Stimulated activated CD4-positive, alpha-beta T cell treated with anti-CD3 and anti-CD28 coated beads, Interleukin-12 subunit alpha, Interleukin-12 subunit beta, amount 100 ng/mL, for 24 hours (primary cell): Measurements from ENCODE around the gene USP34.
"Not testable (repeated sequence)": the region's sequence is repeated elsewhere in the genome, so short reads cannot be mapped to it uniquely, and the experiment has no call there.

Source experiments
- DNase-seq, 2 experiments: peaks; one replicate each; pipeline ENCODE4 v3.0.0-alpha.2; 2020; ENCODE audit warnings: low read depth in 2 of 2

USP34 gene

DNA sequence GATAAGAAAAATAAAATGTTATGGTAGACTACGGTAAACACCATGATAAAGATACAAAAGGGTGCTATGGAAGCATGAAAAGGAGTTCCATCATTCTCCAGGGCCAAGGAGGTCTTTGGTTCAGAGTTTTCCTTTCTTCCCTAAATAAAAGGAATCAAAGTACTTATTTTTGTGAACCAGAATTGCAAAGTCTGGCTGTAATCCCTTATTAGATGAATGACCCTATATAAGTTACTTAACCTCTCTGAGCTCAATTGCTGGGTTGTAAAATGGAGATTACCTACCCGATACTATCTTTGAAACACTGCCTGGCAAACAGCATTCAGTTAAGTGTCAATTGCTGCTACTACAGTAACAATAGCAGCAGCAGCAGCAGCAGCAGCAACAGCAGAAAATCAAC is 218.9 kb downstream of the USP34 start:
- no peak for DNase-seq

DNA sequence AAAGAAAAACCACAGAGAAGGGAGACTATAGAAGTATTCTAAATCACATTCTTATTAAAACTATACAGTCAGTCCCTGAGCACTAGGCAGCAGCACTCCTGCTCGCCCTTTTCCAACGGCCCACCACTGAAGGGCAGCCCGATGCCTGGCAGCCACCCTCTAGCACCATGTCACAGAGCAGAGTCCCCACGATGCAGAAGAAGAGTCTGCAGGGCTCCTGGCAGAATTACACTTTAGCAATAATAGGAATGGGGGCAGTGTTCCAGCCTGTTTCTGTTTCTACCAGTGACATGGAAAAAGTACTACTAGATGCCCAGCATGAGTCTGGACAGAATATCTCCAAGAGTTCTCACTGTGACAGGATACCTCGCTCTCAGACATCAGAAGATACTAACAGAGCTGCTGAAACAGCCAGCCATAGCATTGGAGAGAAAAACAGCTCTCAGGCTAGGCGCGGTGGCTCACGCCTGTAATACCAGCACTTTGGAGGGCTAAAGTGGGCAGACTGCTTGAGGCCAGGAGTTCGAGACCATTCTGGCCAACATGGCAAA is 221.3 kb downstream of the USP34 start:
- DNase-seq, result no peak

DNA sequence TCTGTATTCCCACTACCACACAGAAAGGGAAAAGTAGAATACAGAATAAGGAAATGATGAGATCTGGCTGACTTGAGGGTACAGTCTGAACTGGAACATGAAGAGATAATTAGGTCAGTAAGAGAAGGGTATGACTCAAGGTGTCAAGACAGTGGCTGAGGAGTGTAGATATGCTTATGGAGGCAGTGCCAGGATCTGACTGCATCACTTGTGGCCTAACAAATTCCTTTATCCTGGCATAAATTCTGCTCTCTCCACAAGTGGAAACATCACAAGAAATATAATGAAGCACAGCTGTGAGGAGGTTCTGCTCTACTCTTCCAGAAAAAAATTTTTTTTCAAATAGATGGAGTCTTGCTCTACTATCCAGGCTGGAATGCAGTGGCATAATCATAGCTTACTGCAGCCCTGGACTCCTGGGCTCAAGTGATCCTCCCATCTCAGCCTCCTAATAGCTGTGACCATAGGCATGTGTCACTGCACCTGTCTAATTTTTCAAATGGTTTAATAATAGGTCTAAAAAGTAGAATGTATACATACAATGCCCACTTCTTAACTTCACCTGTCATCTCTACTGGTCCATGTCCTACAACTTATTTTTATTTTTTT is 223.6 kb downstream of the USP34 start:
- no peak for DNase-seq

DNA sequence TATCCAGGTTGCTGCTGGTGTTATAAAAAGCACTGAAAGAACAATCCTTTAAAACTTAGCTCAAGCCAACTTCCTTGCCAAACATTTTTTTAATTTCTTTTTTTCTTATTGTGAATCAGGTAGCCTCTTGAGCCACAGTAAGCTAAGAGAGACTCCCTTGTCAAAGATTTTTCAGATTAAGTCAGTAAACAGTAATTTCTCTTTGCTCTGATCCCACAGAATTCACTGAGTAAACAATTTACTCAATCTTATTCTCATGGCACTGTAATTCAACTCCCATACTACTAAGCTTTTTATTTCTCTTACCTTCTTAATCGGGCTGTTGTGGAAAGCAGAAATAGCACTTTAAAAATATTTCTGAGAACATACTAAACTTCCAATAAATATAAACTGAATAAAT is 226.2 kb downstream of the USP34 start:
- no peak for DNase-seq

DNA sequence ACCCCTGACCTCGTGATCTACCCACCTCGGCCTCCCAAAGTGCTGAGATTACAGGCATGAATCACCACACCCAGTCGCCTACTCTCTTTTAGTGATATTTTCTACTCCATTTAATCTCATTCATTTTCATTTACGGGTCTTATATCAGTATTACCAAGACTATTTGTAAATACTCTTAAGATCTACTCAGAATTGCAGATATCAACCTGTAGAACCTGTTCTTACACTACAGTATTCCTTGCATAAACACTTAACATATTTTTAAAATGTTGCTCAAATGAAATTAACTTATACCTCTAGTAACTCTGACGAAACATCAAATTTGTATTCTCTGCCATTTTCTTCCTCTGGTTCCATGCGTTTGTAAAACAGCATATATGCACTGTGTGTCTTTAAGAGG is 229.6 kb downstream of the USP34 start:
- no peak for DNase-seq

DNA sequence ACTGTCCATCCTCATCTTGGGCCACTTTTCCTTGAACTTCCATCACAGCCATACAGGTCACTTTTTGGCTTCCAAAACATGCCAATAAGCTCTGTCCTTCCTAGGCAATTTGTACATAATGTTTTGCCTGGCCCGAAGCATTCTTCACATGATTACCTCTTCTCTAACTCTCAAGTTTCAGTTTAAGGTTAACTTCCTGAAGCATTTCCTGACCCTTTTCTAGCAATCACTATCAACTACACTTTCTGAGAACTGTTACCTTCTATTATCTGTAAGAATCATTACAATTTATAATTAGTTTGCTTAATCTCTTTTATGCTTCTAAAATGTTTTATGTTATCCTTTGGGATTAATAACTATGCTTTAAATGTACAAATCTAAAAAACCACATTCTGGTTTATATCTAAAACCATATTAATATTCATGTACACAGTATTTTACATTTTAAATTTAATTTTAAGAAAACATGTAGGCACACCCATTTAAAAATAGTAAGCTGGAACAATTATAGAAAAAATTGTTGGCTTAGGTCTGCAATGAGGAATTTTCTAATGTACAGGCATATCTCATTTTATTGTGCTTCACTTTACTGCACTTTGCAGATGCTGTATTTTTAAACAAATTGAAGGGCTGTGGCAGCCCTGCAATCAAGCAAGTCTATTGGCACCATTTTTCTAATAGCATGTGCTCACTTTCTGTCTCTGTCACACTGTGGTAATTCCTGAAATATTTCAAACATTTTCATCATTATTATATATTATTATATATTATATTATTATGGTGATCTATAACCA is 232.5 kb downstream of the USP34 start:
- no peak for DNase-seq

DNA sequence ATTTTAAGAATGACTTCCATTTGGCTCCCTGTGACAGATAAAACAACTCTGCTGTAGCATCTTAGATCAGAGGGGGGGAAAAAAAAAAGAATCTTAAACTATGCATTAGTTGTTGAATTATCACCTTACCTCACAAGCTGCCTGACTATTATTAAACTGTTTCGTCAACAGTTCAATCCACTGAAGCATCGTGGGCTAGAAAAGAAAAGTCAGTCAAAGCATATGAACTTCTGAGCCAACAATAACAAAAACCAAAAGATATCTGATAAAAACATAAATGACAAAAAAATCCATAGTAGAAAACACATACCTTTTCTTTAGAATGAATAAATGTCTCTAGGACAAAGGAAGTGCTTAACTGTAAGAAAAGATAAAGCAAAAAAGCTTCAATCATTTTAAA is 235.2 kb downstream of the USP34 start:
- no peak for DNase-seq

DNA sequence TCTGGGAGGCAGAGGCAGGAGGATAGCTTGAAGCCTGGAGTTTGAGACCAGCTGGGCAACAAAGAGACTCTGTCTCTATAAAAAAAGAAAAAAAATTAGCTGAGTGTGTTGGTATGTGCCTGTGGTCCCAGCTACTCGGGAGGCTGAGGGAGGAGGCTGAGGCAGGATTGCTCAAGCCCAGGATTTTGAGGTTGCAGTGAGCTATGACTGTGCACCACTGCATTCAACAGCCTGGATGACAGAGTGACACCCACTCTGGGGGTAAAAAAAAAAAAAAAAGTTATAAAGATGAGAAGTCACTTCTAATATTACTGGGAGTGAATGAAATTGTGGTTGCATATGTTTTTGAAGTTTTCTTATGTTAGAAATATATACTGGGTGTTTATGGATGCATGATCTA is 237.3 kb downstream of the USP34 start:
- DNase-seq, result no peak

DNA sequence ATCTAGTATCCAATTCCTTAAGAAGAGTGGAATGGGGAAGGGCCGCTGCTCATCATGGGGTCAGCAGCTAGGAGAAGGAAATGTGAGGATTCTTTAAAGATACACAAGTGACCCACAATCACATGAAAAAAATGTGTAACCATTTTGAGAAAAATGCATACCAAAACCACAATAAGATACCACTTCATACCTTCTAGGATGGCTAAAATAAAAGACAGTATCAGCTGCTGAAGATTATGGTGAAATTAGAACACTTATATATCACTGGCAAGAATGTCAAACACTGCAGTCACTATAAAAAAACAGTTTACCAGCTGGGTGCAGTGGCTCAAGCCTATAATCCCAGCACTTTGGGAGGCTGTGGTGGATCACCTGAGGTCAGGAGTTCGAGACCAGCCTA is 241.0 kb downstream of the USP34 start:
- DNase-seq, result no peak

DNA sequence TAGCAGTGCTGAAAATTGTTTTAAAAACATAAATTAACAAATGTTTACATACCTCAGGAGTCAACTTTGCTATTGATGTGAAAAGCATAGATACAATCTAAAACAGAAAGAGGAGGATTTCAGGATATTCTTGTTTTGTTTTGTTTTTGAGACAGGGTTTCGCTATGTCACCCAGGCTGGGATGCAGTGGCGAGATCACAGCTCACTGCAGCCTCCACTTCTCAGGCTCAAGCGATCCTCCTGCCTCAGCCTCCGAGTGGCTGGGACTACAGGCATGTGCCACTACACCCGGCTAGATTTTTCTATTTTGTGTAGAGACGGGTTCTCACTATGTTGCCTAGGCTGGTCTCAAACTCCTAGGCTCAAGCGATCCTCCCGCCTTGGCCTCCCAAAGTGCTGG is 248.3 kb downstream of the USP34 start:
- DNase-seq, result no peak

DNA sequence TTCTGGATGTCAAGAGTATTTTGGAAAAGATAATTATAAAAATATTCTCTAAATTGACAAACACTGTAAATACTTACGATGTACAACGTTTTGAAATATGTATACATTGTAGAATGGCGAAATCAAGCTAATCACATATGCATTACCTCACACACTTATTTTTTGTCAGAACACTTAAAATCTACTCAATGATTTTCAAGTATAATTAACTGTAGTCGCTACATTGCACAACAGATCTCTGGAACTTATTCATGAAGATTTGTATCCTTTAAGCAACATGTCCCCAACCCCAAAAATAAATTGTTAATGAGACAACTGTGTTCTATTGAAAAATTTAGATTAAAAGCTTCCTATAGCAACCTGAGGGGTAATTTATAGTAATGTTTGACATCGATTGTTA is 249.1 kb downstream of the USP34 start:
- DNase-seq, result no peak

DNA sequence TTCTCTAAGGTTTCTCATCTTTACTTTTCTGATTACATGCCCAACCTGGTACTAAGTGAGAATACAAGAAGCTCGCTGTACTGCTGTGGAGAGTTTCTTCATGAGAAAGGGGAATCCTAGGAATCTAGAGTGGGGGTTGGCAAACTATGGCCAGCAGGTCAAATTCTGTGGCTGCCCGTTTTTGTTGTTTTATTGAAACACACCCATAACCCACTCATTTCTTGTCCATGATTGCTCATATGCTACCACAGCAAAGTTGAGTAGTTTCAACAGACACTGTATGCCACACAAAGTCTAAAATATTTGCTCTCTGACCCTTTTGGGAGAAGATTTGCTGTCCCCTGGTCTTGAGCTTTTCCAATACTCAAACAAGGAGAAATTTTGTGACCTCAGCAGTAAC is 250.1 kb downstream of the USP34 start:
- no peak for DNase-seq

DNA sequence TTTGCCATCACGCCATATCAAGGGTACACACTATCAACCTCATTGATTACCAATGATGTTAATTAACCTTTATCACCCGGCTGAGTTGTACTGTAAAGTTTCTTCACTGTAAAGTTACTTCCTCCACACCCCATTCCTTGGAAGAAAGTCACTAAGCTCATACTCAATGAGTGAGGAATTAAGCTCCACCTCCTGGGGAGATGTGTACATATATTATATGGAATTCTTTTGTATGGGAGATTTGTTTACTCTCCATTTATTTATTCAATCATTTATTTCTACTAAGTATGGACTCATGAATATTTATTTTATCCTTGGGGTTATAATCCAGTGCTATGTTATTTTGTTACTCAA is 252.1 kb downstream of the USP34 start:
- no peak for DNase-seq

DNA sequence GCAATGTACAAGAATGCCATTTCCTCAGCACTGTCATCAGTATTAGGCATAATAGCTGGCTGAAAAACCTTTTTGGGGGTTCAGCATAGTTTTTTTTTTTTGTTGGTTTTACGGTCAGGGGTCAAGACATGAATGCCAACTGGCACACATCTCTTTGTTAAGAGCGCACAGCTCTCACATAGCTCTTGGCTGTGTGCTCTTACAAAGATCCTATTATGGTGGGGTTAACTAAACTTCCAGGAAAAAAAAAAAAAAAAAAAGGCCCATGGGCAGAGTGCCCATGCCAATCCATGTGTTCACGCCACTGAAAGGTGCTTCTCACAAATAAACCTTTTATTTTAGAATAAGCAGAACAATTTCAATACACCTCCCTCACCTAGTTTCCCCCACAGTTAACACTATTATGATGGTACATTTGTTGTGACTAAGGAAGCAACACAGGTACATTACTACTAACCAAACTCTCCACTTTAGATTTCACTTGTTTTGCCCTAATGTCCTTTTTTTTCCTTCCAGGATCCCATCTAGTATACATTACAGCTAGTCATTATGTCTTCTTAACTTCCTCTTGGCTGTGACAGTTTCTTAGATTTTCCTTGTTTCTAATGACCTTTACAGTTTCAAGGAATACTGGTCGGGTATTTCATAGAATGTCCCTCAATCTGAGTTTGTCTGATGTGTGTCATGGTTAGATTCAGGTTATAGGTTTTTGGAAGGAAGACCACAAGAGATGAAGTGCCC is 252.6 kb downstream of the USP34 start:
- no peak for DNase-seq

DNA sequence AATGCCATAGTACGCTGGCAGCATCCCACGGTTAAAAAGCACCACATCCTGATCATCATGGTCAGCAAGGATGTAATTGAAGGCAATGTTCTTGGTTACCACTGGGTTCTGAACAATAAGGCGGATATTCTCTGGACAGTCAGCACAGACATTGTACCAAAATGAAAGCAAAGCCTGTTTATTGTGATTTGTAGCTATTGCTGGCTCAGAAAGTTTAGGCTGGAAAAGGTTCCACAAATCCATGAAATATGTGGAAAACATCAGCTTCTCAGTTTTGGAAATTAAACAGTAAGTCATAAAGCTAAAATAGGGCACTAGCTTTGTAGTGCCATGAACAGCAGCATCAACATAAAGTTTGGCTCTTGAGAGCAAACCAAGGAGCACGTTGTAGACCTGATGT is 256.7 kb downstream of the USP34 start:
- DNase-seq, result no peak

DNA sequence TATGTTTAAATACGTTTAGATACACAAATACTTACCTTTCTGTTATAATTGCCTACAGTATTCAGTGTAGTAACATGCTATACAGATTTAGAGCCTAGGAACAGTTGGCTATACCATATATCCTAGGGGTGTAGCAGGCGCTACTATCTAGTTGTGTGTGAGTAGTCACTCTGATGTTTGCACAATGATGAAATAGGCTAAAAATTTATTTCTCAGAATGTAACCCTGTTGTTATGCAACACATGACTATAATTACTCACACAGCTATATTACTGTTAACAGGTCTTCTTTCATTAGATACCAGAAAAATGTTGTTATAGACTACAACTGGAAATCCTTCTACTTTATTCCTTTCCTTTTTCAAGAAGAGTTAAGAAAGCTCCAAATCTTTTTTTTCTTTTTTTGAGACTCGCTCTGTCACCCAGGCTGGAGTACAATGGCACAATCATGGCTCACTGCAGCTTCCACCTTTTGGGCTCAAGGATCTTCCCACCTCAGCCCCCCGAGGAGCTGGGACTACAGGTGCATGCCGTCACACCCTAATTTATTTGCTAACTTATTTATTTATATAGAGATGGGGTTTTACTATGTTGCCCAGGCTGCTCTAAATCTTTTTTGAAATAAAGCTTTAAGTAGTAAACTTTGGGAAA is 260.4 kb downstream of the USP34 start:
- DNase-seq, result no peak

DNA sequence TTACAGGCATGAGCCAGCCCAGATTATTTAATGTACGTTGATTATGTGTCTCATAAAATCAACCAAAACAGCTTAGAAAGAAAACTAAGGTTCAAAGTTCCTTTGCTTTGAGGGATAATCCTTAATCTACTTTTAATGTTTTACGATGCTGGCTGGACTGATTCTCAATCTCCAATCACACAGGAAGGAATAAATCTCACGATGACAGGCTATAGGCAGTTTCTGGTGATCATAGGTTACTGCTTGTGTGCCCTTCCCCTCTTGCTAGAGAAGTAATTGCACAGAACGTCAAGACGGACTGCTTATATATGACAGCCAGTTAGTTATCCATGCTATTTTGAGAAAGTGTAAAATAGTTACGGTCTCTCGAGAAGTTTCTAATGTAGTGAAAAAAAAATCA is 265.8 kb downstream of the USP34 start:
- no peak for DNase-seq

DNA sequence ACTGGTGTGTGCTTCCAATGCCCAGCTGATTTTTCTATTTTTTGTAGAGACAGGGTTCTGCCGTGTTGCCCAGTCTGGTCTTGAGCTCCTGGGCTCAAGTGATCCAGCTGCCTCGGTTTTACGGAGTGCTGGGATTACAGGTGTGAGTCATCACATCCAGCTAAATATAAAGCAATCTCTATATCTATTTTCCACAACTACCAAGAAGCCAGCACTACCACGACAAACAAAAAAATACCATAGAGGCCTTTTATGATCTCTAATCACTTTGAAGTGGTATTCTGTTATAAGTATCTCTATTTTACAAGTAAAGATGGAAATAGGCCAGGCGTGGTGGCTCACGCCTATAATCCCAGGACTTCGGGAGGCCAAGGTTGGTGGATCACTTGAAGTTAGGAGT is 274.2 kb downstream of the USP34 start:
- DNase-seq, result no peak

DNA sequence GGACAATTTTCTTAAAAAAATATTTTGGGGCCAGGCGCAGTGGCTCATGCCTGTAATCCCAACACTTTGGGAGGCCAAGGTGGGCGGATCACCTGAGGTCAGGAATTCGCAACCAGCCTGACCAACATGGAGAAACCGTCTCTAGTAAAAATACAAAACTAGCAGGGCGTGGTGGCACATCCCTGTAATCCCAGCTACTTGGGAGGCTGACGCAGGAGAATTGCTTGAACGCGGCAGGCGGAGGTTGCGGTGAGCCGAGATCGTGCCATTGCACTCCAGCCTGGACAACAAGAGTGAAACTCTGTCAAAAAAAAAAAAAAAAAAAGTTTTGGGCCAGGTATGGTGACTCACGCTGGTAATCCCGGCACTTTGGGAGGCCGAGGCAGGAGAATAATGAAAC is 276.2 kb downstream of the USP34 start:
- not testable (repeated sequence) for DNase-seq

DNA sequence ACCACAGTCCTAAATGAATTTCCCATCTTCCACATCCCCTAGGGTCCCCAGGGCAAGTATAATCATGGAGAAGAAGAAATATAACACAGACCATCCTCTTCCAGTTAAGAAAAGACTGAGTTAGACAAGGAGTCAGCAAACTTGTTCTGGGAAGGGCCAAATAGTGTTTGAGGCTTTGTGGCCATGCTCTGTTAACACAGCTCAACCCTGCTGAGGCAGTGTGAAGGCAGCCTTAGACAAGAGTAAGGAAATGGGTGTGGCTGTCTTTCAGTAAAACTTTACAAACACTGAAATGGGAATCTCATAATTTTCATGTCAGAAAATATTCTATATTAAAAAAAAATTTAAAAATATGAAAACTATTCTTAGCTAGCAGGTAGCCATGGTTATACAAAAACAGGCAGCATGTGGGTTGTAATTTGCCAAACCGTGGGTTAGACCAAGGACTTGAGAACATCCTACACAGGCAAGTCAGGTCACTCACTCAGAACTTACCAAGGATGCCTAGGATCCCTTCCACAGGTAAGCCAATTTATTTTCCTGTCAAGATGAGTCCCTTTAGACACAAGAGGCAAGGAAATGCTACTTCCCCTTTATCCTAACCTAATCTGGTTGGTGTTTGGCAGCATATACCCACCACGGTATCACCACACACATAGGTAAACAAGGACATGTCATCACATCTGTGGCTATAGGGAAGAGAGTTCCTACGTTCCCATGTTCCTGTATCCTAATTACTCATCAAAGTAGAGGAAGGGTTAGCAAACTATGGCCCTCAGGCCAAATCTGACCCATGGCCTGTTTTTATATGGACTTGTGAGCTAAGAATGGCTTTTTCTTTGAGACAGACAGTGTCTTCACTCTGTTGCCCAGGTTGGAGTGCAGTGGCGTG is 277.0 kb downstream of the USP34 start:
- DNase-seq, result no peak

DNA sequence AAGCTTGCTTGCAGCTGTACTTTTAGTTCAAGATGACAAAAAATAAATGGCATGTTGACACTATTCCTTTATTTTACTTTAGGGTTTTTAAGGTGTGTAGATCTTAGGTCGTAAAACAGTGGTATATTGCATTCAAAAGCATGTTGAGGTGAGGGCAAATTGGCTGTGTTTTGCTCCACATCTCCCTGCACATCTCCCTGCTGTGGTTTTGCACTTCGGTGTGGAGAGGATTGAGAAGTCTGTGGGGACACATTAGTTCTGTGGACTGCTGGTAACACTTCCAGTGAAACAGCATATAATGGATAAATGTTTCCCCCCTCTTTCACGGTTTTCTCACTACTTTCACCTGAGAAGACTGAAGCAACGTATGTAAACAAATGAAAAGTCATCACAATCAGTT is 283.8 kb downstream of the USP34 start:
- no peak for DNase-seq
